Activated effector memory CD4-positive, alpha-beta T cell treated with Interleukin-2 at 50 U/mL for 16 hours (primary cell): Measurements from ENCODE around the gene SHROOM1.
"Not testable (repeated sequence)": the region's sequence is repeated elsewhere in the genome, so short reads cannot be mapped to it uniquely, and the experiment has no call there.

ENCODE experiments used
- DNase-seq: peaks from one replicate; pipeline ENCODE4 v3.0.0-alpha.2; 2020

SHROOM1 gene

DNA sequence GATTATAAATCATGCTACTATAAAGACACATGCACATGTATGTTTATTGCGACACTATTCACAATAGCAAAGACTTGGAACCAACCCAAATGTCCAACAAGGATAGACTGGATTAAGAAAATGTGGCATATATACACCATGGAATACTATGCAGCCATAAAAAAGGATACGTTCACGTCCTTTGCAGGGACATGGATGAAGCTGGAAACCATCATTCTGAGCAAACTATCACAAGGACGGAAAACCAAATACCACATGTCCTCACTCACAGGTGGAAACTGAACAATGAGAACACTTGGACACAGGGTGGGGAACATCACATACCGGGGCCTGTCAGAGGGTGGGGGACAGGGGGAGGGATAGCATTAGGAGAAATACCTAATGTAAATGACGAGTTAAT lies 24.6 kb downstream of the SHROOM1 start:
- not testable (repeated sequence) for DNase-seq

DNA sequence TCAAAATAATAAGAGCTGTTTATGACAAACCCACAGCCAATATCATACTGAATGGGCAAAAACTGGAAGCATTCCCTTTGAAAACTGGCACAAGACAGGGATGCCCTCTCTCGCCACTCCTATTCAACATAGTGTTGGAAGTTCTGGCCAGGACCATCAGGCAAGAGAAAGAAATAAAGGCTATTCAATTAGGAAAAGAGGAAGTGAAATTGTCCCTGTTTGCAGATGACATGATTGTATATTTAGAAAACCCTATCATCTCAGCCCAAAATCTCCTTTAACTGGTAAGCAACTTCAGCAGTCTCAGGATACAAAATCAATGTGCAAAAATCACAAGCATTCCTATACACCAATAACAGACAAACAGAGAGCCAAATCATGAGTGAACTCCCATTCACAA lies 26.2 kb downstream of the SHROOM1 start:
- not testable (repeated sequence) for DNase-seq

DNA sequence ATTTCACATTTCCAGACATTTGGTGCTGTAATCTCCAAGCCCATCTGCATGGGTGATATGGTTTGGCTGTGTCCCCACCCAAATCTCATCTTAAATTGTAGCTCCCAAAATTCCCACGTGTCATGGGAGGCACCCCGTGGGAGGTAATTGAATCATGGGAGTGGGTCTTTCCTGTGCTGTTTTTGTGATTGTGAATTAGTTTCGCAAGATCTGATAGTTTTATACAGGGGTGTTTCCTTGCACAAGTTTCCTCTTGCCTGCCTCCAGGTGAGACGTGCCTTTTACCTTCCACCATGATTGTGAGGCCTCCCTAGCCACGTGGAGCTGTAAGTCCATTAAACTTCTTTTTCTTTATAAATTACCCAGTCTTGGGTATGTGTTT lies 27.8 kb downstream of the SHROOM1 start:
- DNase-seq = not testable (repeated sequence)

DNA sequence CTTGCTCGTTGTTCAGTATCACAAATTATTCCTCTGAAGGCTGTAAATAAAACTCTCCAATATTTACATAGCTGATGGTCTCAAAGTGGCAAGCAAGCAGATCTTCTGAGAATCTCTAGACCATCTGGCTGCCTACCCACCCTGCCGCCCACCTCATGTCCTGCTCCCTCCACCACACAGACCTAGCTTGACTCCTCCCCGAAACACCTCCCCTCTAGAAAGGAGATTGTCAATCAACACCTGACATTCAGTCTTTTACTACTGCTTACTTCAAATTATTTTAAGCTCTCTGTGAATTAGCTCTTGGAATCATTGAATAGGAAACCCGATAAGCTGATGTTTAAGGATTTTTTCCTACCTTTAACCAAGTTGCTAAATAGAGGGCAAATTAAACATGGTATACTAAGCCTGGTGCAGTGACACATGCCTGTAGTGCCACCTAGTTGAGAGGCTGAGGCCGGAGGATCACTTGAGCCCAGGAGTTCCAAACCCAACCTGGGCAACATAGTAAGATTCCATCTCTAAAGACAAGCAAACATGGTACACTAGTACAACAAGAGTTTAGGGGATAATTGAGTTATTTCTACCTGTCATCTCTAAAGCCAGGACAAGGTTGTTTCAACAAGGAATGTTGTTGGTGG lies 28.3 kb downstream of the SHROOM1 start:
- no peak for DNase-seq

DNA sequence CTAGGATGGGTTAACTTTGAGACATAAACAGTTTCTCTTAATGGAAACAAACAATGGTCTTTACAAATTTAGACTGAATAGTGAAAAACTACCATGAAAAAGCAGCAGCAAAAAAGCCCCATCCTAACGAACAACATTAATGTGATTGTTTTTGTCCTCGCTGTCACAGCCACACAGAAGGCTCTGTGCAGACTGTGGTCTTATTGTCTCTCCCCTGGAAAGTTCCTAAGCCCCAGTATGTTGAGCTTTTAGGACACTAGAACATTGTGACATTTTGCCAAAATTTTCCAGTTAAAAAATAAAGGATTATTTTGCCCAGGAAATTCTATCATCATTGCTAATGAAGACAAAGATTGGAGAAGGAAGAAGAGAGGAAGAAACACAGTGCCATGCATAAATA lies 29.9 kb downstream of the SHROOM1 start:
- no peak for DNase-seq

DNA sequence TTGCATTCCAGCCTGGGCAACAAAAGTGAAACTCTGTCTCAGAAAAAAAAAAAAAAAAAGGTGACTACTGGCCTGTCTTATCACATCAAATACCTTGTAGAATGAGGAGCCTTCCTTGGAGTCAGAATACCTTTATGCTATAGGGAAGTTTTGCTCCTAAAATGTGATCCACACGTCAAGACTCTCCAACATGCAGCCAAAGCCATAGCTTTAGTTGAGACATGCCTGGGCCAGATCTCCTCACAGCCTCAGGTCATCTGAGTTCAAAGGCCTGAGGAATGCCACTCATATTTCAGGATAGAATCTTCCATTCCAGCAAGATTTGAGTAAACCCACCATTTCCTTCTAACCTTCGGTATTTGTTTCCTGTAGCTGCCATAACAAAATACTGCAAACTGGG lies 31.1 kb downstream of the SHROOM1 start:
- DNase-seq = no peak

DNA sequence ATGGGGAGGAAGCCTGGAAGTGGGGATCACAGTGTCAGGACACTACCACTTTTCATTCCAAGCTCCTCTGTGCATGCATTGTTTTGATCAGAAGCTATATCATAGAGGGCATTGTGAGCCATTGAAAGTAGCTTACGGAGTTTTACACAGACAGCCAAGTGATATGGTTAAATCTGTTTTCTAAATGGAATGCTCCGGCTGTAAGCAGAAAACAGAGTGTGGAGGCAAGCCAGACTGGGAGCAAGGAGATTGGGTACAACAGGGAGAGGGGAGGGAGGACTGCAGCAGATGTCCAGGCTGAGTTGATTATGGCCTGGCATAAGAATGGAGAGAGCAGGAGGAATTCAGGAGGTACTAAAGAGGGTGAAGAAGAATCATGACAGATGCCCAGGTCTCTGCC lies 32.8 kb downstream of the SHROOM1 start:
- no peak for DNase-seq

DNA sequence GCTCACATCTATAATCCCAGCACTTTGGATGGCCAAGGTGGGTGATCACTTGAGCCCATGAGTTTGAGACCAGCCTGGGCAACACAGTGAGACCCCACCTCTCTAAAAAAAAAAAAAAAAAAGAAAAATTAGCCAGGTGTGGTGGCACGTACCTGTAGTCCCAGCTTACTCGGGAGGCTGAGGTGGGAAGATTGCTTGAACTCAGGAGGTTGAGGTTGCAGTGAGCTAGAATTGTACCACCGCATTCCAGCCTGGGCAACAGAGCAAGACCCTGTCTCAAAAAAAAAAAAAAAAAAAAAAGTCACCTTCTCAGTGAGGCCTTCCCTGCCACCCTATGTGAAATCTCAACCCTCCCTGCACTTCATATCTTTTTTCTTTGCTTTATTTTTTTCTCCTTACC lies 39.4 kb downstream of the SHROOM1 start:
- DNase-seq = no peak

DNA sequence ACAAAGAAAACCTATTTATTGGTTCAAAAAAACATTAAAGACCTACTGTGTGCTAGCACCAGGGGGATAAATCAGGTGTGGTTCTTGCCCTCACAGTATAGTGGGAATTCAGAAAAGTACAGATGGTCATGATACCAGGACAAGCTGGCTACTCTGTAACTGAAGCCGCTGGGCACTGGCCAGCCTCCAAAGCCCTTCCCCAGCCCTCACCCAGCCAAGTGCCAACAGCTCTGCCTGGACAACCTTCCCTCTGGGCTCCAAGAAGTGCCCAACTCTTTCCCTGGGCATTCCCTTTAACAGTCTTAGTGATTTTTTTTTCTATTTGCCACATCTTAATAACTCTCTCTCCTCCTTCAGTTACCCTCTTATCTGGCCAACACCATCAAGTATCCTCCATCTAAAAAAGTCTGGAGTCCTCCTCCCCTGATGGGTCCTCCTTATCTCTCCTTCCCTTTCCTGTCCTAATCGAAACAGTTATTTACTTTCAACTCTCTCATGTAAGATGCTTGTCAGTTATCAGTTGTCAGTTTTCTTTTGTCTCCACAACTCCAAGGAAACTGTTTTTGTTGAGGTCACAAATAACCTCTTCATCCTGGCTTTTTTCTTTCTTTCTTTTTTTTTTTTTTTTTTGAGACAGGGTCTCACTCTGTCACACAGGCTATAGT lies 40.1 kb downstream of the SHROOM1 start:
- DNase-seq = no peak

DNA sequence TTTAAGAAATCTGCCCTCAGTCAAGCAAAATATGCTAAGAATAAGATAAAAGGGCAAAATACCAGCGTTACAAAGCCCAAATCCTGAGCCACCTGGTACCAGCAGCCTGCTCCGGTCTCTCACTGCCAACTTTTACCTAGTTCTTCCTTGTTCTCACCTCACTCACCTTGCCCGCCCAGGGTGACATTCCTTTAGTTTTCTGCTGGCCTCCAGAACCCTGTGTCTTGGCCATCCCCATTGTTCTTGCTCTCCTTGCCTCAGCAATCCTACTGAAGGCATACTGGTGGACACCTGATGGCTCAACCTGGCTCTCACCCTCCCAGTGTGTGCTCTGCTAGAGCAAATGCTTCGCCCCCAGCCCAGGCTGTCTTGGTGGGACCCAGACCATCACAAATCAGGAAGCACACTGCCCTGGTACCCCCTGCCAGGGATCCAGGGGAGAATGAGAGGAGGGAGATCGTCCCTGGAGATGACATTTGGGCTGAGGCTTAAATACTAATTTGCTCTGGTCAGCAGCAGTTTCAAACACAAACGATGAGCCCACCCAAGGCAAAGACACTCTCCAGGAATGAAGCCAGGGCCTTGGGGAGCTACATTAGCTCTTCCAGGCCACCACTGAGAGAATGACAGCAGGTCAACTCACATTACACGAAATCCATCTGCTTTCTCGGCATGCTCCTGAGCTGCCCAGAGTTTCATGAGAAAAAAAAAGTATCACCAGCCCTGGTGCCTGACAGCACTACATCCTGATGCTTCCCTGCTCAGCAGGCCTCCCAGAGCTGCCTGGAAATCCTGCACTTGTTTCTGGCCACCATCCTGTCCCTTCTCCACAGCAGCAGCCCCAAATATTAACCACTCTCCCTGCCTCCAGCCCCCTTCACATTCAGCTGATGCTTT lies 41.2 kb downstream of the SHROOM1 start:
- DNase-seq = no peak

DNA sequence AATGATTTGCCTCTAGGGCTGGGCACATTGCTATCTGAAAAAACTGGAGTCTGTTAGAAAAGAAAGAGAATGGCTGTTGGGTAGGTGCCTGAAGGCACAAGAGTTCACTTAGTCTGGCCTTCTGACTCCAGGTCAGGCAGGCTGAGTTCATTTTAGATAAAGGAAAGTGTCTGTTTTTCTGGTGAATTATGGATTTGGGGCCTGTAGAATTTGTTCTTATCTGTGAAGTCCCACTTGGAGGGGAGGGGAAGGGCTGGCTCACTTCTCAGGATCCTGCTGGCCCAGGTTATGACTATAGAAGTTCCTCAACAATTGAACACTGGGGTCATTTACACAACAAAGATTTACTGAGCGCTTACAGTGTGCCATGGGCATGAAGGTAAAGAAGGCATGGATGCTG lies 41.9 kb downstream of the SHROOM1 start:
- no peak for DNase-seq

DNA sequence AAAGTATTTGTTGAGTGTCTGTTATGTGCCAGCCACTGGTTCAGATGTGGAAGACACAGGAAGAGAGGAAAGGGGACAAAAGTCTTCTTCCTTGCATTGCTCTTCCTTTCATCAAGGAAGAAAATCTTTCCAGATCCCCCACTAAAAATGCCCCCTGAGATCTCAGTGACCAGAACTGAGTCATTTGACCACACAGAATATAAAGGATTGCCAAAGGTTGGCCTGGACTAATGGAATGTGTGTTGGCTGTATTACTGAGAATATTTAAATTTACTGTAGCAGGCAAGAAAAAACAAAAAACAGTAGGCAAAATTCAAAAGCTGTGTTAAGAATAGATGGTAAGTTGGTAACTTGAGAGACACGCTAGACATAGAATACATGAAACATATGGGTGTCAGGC lies 43.4 kb downstream of the SHROOM1 start:
- DNase-seq = no peak

DNA sequence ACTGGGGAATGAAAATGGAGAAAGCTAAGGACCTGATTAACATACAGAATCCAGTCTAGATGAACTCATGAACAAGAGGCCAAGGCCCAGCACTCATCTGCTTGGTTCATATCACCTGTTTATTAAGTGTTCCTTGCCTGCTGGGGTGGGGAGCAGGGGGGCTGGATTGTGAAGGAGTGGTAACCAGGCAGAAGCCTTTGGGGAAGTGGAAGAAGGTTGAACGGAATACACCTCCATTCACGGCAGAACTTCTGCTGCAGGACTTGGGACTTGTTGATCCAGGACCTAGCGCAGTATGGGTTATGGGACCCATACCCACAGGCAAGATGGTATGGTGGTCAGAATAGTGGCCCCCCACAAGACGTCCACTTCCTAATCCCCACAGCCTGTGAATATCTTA lies 44.6 kb downstream of the SHROOM1 start:
- no peak for DNase-seq

DNA sequence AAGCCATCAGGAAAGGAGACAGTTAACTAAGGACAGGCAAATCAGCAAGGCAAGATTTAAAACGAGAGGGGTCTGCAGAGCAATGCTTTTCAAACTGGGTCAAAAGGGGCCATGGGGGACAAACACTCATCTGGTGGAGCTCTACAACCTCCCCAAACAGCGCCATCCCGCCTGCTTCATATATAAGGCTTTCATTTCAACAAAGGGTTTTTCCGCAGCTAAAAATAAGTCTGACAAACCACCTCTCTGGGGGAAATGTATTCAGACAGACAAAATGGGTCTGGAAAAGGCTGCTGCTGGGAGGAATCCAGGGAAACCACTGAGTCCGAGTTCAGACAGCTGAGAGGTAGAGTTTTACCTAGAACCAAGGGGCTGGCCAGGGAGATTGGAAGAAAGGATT lies 45.1 kb downstream of the SHROOM1 start:
- no peak for DNase-seq

DNA sequence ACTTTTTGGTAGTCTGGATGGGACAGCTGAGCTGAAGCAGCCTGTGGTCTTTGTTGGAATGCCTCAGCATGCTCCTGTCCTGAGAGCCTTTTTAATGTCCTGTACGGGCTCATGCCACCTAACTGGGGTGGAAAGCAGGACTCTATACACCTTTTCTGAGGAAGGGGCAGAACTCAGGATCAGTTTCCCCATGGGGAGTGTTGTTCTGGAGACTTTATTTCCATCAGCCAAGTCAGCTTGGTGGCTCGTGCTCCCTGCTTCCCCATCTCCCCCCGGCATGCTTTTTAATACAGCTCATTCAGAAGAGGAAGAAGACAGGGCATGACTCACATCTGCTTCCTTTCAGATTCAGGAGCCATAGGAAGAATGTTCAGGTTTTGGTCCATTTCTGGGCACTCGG lies 48.3 kb downstream of the SHROOM1 start:
- no peak for DNase-seq

DNA sequence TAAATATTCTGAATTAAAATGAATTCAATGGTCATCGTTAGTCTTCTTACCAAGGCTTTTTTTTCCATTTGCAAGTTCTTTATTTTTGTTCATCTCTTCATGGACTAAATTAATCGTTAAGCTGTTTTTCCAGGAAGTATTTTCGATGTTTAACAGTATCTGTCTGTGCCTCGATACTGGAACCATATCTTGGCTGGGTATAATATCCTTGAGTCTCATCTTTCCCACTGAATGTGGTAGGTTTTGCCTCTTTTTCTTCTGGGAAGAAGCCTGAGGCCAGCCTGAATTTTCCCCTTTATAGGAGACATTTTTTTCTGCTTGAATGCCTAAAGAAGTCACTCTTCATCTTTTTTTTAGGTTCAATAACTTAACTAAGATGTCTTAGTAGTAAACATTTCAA lies 49.4 kb downstream of the SHROOM1 start:
- DNase-seq = no peak

DNA sequence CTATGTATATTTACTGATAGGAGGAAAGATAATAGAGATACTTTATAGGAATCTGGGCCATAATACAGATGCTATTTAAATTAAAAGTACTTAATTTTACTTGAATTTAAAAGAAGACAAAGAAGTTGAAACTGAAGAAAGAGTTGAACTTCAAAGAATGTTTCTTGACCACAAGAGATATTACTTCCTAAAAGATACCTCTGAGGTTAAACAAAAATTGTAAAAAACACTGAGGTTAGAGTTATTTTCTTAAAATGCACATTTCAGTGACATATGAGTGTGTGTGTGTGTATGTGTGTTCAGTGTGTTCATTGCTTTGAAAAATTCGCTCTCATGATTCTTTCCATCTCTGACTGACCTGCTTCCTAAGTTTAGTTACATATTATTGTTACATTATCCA lies 49.9 kb downstream of the SHROOM1 start:
- DNase-seq = no peak

DNA sequence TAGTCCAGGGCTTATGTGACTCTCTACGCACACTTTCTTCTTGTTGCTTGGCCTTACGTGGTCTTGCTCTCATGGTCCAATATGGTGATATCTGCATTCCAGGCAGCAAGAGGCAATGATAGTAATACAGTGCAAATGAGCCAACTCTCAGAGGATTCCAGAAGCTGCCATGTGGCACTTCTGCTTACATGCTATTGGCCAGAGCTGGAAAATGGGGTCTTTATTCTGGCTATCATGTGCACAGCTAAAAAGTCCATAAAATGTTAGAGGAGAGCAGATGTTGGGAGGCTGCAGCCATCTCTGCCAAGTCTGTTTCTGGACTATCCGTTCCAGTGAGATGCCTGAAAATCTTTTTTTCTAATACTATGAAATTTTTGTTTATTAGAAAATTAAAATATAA lies 50.5 kb downstream of the SHROOM1 start:
- DNase-seq = no peak

DNA sequence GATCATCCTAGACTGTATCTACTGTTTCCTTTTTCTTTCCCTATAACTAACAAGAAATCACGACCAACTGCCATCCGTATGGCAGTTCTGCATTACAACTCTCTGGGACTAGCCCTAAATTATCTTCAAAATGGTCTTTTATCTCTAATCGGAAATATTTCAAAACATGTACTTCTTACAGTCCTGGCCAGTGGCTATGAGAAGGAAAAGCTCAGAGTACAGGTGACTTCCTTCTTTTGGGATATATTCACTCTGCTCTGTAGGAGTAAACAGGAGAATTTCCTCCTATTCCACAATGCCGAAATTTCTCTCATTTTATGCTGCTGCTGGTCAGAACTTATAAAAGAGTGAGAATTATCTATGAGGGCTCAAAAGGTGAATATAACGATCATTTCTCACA lies 51.6 kb downstream of the SHROOM1 start:
- no peak for DNase-seq

DNA sequence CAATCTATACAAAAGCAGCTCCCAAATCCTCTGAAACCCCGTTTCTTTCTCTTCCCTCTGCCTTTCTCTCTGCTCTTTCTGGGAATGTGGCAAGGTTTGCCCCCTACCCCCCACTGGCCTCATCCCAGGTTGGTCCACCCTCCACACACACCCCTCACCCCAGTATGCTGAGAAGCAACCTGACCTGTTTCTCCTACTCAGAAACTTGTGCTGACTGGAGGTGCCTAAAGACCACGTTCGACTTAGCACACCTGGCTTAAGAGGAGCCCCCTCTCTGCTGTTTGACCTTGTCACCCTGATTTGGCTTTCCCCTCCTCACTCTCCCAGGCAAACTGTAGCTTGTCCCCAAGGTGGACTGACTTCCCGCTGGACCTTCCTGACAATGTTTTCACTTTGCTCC lies 52.3 kb downstream of the SHROOM1 start:
- no peak for DNase-seq

DNA sequence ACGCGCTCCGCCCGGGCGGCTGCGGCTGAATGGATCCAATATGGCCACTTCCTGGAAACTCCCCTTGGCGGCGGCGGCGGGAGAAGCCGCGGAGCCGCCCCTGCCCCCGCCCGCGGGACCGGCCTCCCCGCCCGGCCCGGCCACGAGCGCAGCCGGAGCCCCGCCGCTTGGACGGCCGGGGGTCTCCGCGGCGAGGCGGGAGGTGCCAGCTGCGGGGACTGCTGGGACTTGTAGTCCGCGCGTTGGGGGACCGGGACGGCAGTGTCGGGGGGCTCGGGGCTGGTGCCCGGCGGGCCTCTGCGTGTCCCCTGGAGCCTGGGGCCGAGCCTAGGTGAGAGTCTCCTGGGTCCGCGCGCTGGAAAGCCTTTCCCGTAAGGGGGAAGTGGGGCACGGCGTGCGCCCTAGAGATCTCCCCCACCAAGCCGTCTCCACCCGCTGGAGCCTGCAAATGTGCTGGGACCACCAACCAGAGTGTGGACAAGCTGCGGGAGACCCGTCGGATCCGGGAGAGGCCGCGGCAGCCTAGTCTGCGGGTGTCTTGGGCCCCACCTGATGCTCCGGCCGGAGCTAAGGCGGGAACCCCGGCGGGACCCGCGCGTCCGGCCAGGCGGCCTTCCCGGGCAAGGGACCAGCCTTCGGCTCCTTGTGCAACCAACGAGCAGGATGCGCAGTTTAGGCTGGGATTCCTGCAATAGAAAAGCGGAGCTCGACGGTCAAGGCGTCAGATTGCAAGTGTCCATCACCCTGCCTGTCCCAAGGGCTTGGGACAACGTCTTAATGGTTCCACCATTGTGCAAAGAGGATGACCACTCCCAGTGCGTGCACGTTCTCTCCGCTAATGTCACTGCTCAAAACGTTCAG lies 53.0 kb downstream of the SHROOM1 start, which contains the start of gene SEPTIN8:
SEPTIN8 (minus strand) TSS at position 31 of the 861 bp plus-strand sequence. CDS start 102 bp downstream, outside the sequence.
- DNase-seq = peak; percentile 28

DNA sequence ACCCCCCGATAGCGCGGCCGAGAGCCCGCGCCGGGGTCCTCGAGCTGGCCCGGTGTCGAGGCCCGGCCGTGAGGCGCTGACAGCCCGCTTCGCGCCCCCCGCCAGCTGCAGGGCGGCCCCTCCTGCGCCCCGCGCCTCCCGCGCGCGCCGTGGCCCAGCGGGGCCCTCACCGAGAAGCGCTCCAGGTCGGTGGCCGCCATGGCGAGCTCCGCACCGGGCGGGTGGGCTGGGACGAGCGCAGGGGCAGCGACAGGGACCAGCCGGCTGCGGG lies 53.6 kb downstream of the SHROOM1 start:
- no peak for DNase-seq
